Astrocyte (in vitro differentiated cells and primary cell): Measurements from ENCODE around the gene ACTL8. TPM values are rescaled to one million over a fixed set of nuclear protein-coding genes. Genes with fewer than 3 reads are reported as not detected.

Experiments used
- DNase-seq: peaks from one replicate; pipeline ENCODE4 v3.0.0-alpha.2; 2010; ENCODE audit warnings: low read depth
- FAIRE-seq: peaks from 2 replicates; lab custom pipeline; 2011; peaks lifted over from hg19 to GRCh38; lab: Jason Lieb, UNC
- H2AFZ ChIP-seq: 2 replicates; pipeline ENCODE4 v1.6.0; 2012; ENCODE audit warnings: low read depth, low read length, inconsistent platforms
- H3K27ac ChIP-seq: 2 replicates; pipeline ENCODE4 v1.5.1; 2011; ENCODE audit warnings: low read depth, low read length, inconsistent platforms
- H3K27me3 ChIP-seq: 2 replicates; pipeline ENCODE4 v1.6.0; 2011; ENCODE audit warnings: low read length, inconsistent platforms; ENCODE audit not compliant: insufficient read depth
- H3K36me3 ChIP-seq: 2 replicates; pipeline ENCODE4 v1.5.1; 2011; ENCODE audit warnings: low read length, inconsistent platforms; ENCODE audit not compliant: insufficient read depth
- H3K4me1 ChIP-seq: 2 replicates; pipeline ENCODE4 v1.5.1; 2011; ENCODE audit warnings: low read length, inconsistent platforms; ENCODE audit not compliant: insufficient read depth
- H3K4me2 ChIP-seq: 2 replicates; pipeline ENCODE4 v1.6.0; 2012; ENCODE audit warnings: low read length, inconsistent platforms
- H3K4me3 ChIP-seq: 2 replicates; pipeline ENCODE4 v1.5.1; 2011; ENCODE audit warnings: low read depth, mild to moderate bottlenecking, low read length, inconsistent platforms; ENCODE audit not compliant: insufficient read depth
- H3K79me2 ChIP-seq: 2 replicates; pipeline ENCODE4 v1.6.0; 2012; ENCODE audit warnings: mild to moderate bottlenecking, low read length, inconsistent platforms; ENCODE audit not compliant: insufficient read depth
- H3K9ac ChIP-seq: 2 replicates; pipeline ENCODE4 v1.6.0; 2012; ENCODE audit warnings: mild to moderate bottlenecking, low read length, inconsistent platforms
- H3K9me3 ChIP-seq: 2 replicates; pipeline ENCODE4 v1.5.1; 2012; ENCODE audit warnings: low read depth, mild to moderate bottlenecking, low read length, inconsistent platforms; ENCODE audit not compliant: insufficient read depth
- H4K20me1 ChIP-seq: 2 replicates; pipeline ENCODE4 v1.6.0; 2012; ENCODE audit warnings: low read length, inconsistent platforms; ENCODE audit not compliant: insufficient read depth
- H3K27ac Mint-ChIP-seq: one replicate; pipeline ENCODE4 v1.8.0; 2021; ENCODE audit warnings: mild to moderate bottlenecking, mixed read lengths; ENCODE audit not compliant: unreplicated experiment
- H3K27me3 Mint-ChIP-seq: one replicate; pipeline ENCODE4 v1.8.0; 2021; ENCODE audit warnings: low read depth, mixed read lengths; ENCODE audit not compliant: unreplicated experiment
- H3K36me3 Mint-ChIP-seq: one replicate; pipeline ENCODE4 v1.8.0; 2021; ENCODE audit warnings: low read depth, mixed read lengths; ENCODE audit not compliant: unreplicated experiment
- H3K4me1 Mint-ChIP-seq: one replicate; pipeline ENCODE4 v1.8.0; 2021; ENCODE audit warnings: low read depth, mixed read lengths; ENCODE audit not compliant: unreplicated experiment
- H3K4me3 Mint-ChIP-seq: one replicate; pipeline ENCODE4 v1.8.0; 2021; ENCODE audit warnings: mild to moderate bottlenecking, moderate library complexity, mixed read lengths; ENCODE audit not compliant: unreplicated experiment
- H3K9me3 Mint-ChIP-seq: one replicate; pipeline ENCODE4 v1.8.0; 2021; ENCODE audit warnings: mild to moderate bottlenecking, mixed read lengths; ENCODE audit not compliant: unreplicated experiment
- CTCF ChIP-seq: IDR thresholded peaks from 2 replicates; pipeline ENCODE4 v1.5.1; 2011; ENCODE audit warnings: low read depth, mild to moderate bottlenecking, inconsistent platforms, low read length, moderate library complexity; ENCODE audit not compliant: insufficient read depth
- EZH2 ChIP-seq: IDR thresholded peaks from 2 replicates; pipeline ENCODE4 v1.6.1; 2012; ENCODE audit warnings: mild to moderate bottlenecking, low read length, inconsistent platforms; ENCODE audit not compliant: insufficient read depth
- total RNA-seq: library from RNA; stranded (reverse); gene quantifications from 2 replicates; pipeline ENCODE4 v1.2.1, GENCODE V29; 2021

Gene ACTL8
- total RNA-seq, 1 donor from 2014 or later: 2.0 TPM

GRCh38 chr1:17869815-17870214 lies 114.7 kb downstream of the ACTL8 start:
- Mint-ChIP-seq H3K9me3 (peaks cover 5% of the 10 kb centered on the region), H3K4me1 (peaks cover 20% of the 10 kb centered on the region), H3K27me3 (no peaks in the 10 kb centered on the region), H3K4me3 (no peak overlapping the region), H3K27ac (no peak overlapping the region), H3K36me3 (peaks cover 1% of the 10 kb centered on the region)
- Histone ChIP-seq H4K20me1 (no peaks in the 10 kb centered on the region), H3K36me3 (no peaks in the 10 kb centered on the region), H3K9me3 (no peaks in the 10 kb centered on the region), H3K4me3 (no peak overlapping the region), H2AFZ (no peak overlapping the region), H3K4me2 (no peak overlapping the region), H3K27ac (no peak overlapping the region), H3K4me1 (peaks cover 27% of the 10 kb centered on the region), H3K27me3 (no peaks in the 10 kb centered on the region), H3K79me2 (no peaks in the 10 kb centered on the region), H3K9ac (no peak overlapping the region)
- DNase-seq: peak; percentile 27
- TF ChIP-seq CTCF (no peak), EZH2 (no peak)
- no peak for FAIRE-seq

GRCh38 chr1:17870679-17871078 lies 115.5 kb downstream of the ACTL8 start:
- Mint-ChIP-seq H3K4me1 (peaks cover 26% of the 10 kb centered on the region), H3K27ac (no peak overlapping the region), H3K4me3 (no peak overlapping the region), H3K27me3 (no peaks in the 10 kb centered on the region), H3K9me3 (peaks cover 8% of the 10 kb centered on the region), H3K36me3 (peaks cover 1% of the 10 kb centered on the region)
- Histone ChIP-seq H4K20me1 (no peaks in the 10 kb centered on the region), H3K4me2 (no peak overlapping the region), H3K4me3 (no peak overlapping the region), H3K4me1 (peaks cover 34% of the 10 kb centered on the region), H3K27me3 (no peaks in the 10 kb centered on the region), H2AFZ (no peak overlapping the region), H3K27ac (no peak overlapping the region), H3K36me3 (no peaks in the 10 kb centered on the region), H3K9me3 (no peaks in the 10 kb centered on the region), H3K79me2 (no peaks in the 10 kb centered on the region), H3K9ac (no peak overlapping the region)
- no peak for DNase-seq
- TF ChIP-seq EZH2 (no peak), CTCF (no peak)
- FAIRE-seq: peak; percentile 29

- H4K20me1 ChIP-seq: no peaks in the 10 kb centered on the region
These were observed 118.0 kb downstream of the ACTL8 start for GRCh38 chr1:17873007-17873675.

More at GRCh38 chr1:17873007-17873675, 118.0 kb downstream of the ACTL8 start:
- Histone ChIP-seq H3K9me3 (no peaks in the 10 kb centered on the region), H3K4me2 (no peak overlapping the region), H2AFZ (no peak overlapping the region), H3K4me1 (peaks cover 27% of the 10 kb centered on the region), H3K27me3 (no peaks in the 10 kb centered on the region), H3K79me2 (no peaks in the 10 kb centered on the region), H3K36me3 (no peaks in the 10 kb centered on the region), H3K4me3 (no peak overlapping the region), H3K27ac (no peak overlapping the region), H3K9ac (no peak overlapping the region)
- H3K27me3 Mint-ChIP-seq: peaks cover 5% of the 10 kb centered on the region
- no peak for TF ChIP-seq CTCF
- TF ChIP-seq EZH2: no peak
- peaks cover 1% of the 10 kb centered on the region for H3K36me3 Mint-ChIP-seq
- H3K4me1 Mint-ChIP-seq: peaks cover 22% of the 10 kb centered on the region
- no peak for DNase-seq
- H3K27ac Mint-ChIP-seq: no peak overlapping the region
- H3K9me3 Mint-ChIP-seq: peaks cover 6% of the 10 kb centered on the region
- no peak overlapping the region for H3K4me3 Mint-ChIP-seq
- no peak for FAIRE-seq
